Panc1 (cell line): ENCODE results near the gene CARNS1. TPM values are rescaled to one million over a fixed set of nuclear protein-coding genes. Genes with fewer than 3 reads are reported as not detected.

Experiments used
- ATAC-seq: fragments of 200-7000 bp; cut with Tn5 transposase; 2 replicates; pipeline ENCODE4 v1.9.1; 2020; ENCODE audit warnings: mild to moderate bottlenecking, moderate library complexity
- BruUV-seq: library from RNA; stranded (reverse); fragments of 400-500 nt; replicated peaks from 2 replicates; lab custom pipeline; 2021; lab: Mats Ljungman, UMichigan
- CTCF ChIA-PET: fragments of 300-600 bp; sonication (Branson Sonifier 250); formaldehyde crosslinking; loops from one replicate; lab custom pipeline; 2022; ENCODE audit warnings: antibody characterized with exemption; lab: Charles Lee
- POLR2A ChIA-PET: fragments of 300-600 bp; sonication (Branson Sonifier 250); formaldehyde crosslinking; loops from one replicate; lab custom pipeline; 2022; ENCODE audit warnings: antibody characterized with exemption; lab: Charles Lee
- DNase-seq: peaks from one replicate; pipeline ENCODE4 v3.0.0-alpha.2; 2010; ENCODE audit warnings: low read depth, low spot score
- H3K27ac ChIP-seq: 2 replicates; pipeline ENCODE4 v1.5.1; 2011; ENCODE audit warnings: mild to moderate bottlenecking, low read length, inconsistent platforms
- H3K27me3 ChIP-seq: fragments of 200-500 bp; sonication (Bioruptor generic); 2 replicates; pipeline ENCODE4 v1.6.0; 2014; ENCODE audit warnings: low read length, inconsistent platforms; ENCODE audit not compliant: control insufficient read depth, insufficient read depth
- H3K36me3 ChIP-seq: fragments of 200-500 bp; sonication (Bioruptor generic); 2 replicates; pipeline ENCODE4 v1.5.1; 2014; ENCODE audit warnings: inconsistent platforms, mild to moderate bottlenecking, low read length, moderate library complexity; ENCODE audit not compliant: control insufficient read depth, insufficient read depth
- H3K4me1 ChIP-seq: 2 replicates; pipeline ENCODE4 v1.5.1; 2011; ENCODE audit warnings: inconsistent platforms, mild to moderate bottlenecking, low read length, moderate library complexity; ENCODE audit not compliant: control insufficient read depth, insufficient read depth
- H3K4me3 ChIP-seq, 2 experiments: 2 replicates each; pipeline ENCODE4 v1.5.1; 2011 to 2012; ENCODE audit warnings: low read depth in 2 of 2, low read length in 2 of 2, mild to moderate bottlenecking in 2 of 2, inconsistent platforms in 1 of 2, moderate library complexity in 1 of 2
- H3K9me3 ChIP-seq: fragments of 200-500 bp; sonication (Bioruptor generic); 2 replicates; pipeline ENCODE4 v1.5.1; 2014; ENCODE audit warnings: low read depth, mild to moderate bottlenecking, inconsistent platforms, low read length, moderate library complexity; ENCODE audit not compliant: control insufficient read depth, insufficient read depth
- POLR2AphosphoS5 ChIP-seq: IDR thresholded peaks from 2 replicates; pipeline ENCODE4 v1.6.1; 2012; ENCODE audit warnings: mild to moderate bottlenecking, low read depth, low read length, moderate library complexity
- SIN3A ChIP-seq: IDR thresholded peaks from 2 replicates; pipeline ENCODE4 v1.6.1; 2012; ENCODE audit warnings: low read depth, mild to moderate bottlenecking, low read length, moderate library complexity, borderline replicate concordance; ENCODE audit not compliant: insufficient read depth
- TCF7L2 ChIP-seq: IDR thresholded peaks from 2 replicates; pipeline ENCODE4 v1.6.1; 2011; ENCODE audit warnings: mild to moderate bottlenecking, low read depth, low read length, inconsistent platforms
- in situ Hi-C: cut with HindIII; loops from 2 replicates; pipeline ENCODE4 v1.10.0; 2016; ENCODE audit warnings: low sequenced_read_pairs, low pct_unique_long_range_greater_than_20kb
- intact Hi-C: fragments of 100-400 bp; cut with micrococcal nuclease; formaldehyde crosslinking; loops from one replicate; pipeline ENCODE4 v1.10.0; 2022; ENCODE audit not compliant: unreplicated experiment
- total RNA-seq: library from RNA; stranded (reverse); gene quantifications from one replicate; pipeline ENCODE4 v1.2.1, GENCODE V29; 2021; ENCODE audit not compliant: unreplicated experiment
- TF ChIP-seq, protein P1 (sequence below), 2 experiments: IDR thresholded peaks; 2 replicates each; pipeline ENCODE4 v1.6.1; 2011 to 2012; ENCODE audit warnings: low read depth in 2 of 2, control low read depth in 1 of 2, low read length in 1 of 2, mild to moderate bottlenecking in 1 of 2, moderate library complexity in 1 of 2; ENCODE audit not compliant: insufficient read depth in 1 of 2
- TF ChIP-seq, protein P2 (sequence below): fragments of 450-650 bp; IDR thresholded peaks from 2 replicates; pipeline ENCODE4 v1.5.1; 2017; ENCODE audit warnings: mild to moderate bottlenecking

The CARNS1 gene
- total RNA-seq, 1 experiment from 2014 or later = 1.0 TPM

DNA sequence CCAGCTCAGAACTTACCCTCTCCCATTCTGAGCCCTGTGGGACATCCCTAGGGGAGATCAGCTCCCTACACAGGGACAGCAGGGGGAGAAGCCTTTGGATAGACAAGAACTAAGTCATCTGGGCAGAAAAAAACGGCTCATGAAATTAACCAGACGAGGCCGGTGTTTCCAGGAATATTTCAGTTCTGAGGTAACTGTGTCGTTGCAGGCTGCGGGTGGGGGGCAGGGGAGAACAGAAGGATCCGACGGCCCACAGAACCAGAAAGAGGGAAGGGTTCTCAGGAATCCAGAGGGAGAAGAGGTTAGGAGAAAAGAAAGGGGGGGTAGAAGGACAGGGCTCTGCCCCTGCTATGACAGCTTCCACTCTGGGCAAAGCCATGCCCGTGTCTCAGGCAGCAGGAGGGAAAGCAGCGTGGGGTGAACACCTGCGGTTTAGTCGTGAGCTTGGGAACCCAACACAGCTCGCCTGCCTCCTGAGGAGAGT is 45.6 kb upstream of the CARNS1 start:
- ATAC-seq (no peak), DNase-seq (no peak)
- CTCF ChIA-PET = interaction anchor here (0.9 to 6.9 kb wide), 5 partner anchors 11 to 67 kb away, joined by 3 to 58 read pairs (median 6); no protein-coding TSS in a partner anchor
- Histone ChIP-seq H3K4me1 (peaks cover 48% of the 10 kb centered on the region), H3K36me3 (no peaks in the 10 kb centered on the region; the same call in 1 of the 2 replicates), H3K27me3 (no peaks in the 10 kb centered on the region), H3K4me3 (no peak overlapping the region), H3K27ac (peak overlapping the region; percentile 18), H3K9me3 (no peaks in the 10 kb centered on the region)
- TF ChIP-seq, protein P1, sequence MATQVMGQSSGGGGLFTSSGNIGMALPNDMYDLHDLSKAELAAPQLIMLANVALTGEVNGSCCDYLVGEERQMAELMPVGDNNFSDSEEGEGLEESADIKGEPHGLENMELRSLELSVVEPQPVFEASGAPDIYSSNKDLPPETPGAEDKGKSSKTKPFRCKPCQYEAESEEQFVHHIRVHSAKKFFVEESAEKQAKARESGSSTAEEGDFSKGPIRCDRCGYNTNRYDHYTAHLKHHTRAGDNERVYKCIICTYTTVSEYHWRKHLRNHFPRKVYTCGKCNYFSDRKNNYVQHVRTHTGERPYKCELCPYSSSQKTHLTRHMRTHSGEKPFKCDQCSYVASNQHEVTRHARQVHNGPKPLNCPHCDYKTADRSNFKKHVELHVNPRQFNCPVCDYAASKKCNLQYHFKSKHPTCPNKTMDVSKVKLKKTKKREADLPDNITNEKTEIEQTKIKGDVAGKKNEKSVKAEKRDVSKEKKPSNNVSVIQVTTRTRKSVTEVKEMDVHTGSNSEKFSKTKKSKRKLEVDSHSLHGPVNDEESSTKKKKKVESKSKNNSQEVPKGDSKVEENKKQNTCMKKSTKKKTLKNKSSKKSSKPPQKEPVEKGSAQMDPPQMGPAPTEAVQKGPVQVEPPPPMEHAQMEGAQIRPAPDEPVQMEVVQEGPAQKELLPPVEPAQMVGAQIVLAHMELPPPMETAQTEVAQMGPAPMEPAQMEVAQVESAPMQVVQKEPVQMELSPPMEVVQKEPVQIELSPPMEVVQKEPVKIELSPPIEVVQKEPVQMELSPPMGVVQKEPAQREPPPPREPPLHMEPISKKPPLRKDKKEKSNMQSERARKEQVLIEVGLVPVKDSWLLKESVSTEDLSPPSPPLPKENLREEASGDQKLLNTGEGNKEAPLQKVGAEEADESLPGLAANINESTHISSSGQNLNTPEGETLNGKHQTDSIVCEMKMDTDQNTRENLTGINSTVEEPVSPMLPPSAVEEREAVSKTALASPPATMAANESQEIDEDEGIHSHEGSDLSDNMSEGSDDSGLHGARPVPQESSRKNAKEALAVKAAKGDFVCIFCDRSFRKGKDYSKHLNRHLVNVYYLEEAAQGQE (IDR thresholded peaks at IDR 0.05; ENCODE audit: insufficient read depth in 1 of 2, low read depth in 2 of 2, low read length in 1 of 2) = no peak
- TF ChIP-seq POLR2AphosphoS5 = no peak
- no peak for TF ChIP-seq SIN3A
- TF ChIP-seq, protein P2, sequence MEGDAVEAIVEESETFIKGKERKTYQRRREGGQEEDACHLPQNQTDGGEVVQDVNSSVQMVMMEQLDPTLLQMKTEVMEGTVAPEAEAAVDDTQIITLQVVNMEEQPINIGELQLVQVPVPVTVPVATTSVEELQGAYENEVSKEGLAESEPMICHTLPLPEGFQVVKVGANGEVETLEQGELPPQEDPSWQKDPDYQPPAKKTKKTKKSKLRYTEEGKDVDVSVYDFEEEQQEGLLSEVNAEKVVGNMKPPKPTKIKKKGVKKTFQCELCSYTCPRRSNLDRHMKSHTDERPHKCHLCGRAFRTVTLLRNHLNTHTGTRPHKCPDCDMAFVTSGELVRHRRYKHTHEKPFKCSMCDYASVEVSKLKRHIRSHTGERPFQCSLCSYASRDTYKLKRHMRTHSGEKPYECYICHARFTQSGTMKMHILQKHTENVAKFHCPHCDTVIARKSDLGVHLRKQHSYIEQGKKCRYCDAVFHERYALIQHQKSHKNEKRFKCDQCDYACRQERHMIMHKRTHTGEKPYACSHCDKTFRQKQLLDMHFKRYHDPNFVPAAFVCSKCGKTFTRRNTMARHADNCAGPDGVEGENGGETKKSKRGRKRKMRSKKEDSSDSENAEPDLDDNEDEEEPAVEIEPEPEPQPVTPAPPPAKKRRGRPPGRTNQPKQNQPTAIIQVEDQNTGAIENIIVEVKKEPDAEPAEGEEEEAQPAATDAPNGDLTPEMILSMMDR = no peak
- TF ChIP-seq TCF7L2 = no peak
- intact Hi-C loops = no loop called here
- no TSS peak for BruUV-seq
- POLR2A ChIA-PET = interaction anchor here (0.7 kb wide), 1 partner anchor 31 kb away, joined by 9 read pairs; no protein-coding TSS in a partner anchor
- in situ Hi-C loops = no loop called here

DNA sequence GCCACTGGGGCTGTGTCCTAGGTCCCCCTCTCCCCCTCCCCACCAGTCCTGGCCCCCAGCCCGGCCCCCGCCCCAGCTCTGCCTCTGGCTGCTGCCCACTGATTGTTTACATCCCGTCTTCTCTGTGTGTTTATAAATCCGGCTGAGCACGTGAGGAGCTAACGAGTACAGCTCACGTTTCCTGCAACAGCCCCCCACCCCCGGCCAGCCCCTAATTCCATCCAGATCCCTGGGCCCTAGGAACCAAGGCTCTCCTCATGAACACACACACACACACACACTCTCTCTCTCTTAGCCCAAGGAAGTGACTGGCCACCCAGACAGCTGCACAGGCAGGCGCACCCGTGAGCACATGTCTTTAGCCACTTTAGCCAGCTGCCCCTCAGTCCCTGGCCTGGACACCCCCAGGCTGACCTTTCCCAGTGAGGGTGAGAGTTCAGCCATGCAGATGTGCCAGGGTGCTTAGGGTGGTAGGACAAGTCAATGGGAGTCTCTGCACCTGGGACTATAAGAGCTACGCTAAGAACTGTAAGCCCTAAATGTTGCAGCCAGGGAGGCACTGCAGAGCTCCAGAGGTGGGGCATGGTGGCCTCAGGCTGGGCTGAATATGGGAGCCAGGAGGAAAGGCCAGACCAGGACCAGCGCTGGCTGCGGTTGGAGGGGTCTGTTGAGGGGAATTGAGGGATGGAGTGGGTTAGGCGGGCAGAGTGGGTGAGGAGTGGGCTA is 45.0 kb upstream of the CARNS1 start:
- no TSS peak for BruUV-seq
- TF ChIP-seq, protein P2 = no peak
- TF ChIP-seq SIN3A = no peak
- TF ChIP-seq, protein P1 (IDR thresholded peaks at IDR 0.05; ENCODE audit: insufficient read depth in 1 of 2, low read depth in 2 of 2, low read length in 1 of 2) = no peak
- no peak for TF ChIP-seq TCF7L2
- TF ChIP-seq POLR2AphosphoS5 = no peak
- Histone ChIP-seq H3K9me3 (no peaks in the 10 kb centered on the region), H3K4me1 (peaks cover 54% of the 10 kb centered on the region), H3K27ac (peak overlapping the region; percentile 88), H3K27me3 (no peaks in the 10 kb centered on the region), H3K4me3 (peak overlapping the region in 1 of 2 experiments; percentile 1; a peak in 1 of 4 replicates), H3K36me3 (no peaks in the 10 kb centered on the region; the same call in 1 of the 2 replicates)
- no peak for DNase-seq
- ChIA-PET POLR2A (interaction anchor here (0.6 kb wide), 2 partner anchors 9 to 438 kb away, joined by 4 to 12 read pairs; no protein-coding TSS in a partner anchor), CTCF (interaction anchor here (0.6 to 6.9 kb wide), 9 partner anchors 10 to 109 kb away, joined by 3 to 58 read pairs (median 5); partner anchors contain the start of gene POLD4)
- no peak for ATAC-seq
- intact Hi-C loops (no loop called here), in situ Hi-C loops (no loop called here)
